GM12878 (cell line): Measurements from ENCODE around the gene RIC3. TPM values are rescaled to one million over a fixed set of nuclear protein-coding genes. Genes with fewer than 3 reads are reported as not detected.
A peak's percentile ranks its signal among the peaks of the same experiment; 100 is the strongest.

Experiments used
- BHLHE40 ChIP-seq, 2 experiments: fragments of 450-650 bp in 1 of 2; IDR thresholded peaks; 2 replicates each; pipeline ENCODE4 v1.6.1; 2011 to 2017; ENCODE audit warnings: low read depth in 2 of 2, borderline replicate concordance in 1 of 2, improper control_type of control experiment in 1 of 2, low read length in 1 of 2, mild to moderate bottlenecking in 1 of 2
- DPF2 ChIP-seq: fragments of 450-650 bp; IDR thresholded peaks from 2 replicates; pipeline ENCODE4 v1.6.1; 2017; ENCODE audit warnings: mild to moderate bottlenecking
- ESRRA ChIP-seq: IDR thresholded peaks from 2 replicates; pipeline ENCODE4 v1.6.1; 2012; ENCODE audit warnings: mild to moderate bottlenecking, low read length, improper control_type of control experiment
- MEF2B ChIP-seq: fragments of 450-650 bp; IDR thresholded peaks from 2 replicates; pipeline ENCODE4 v1.6.1; 2018; ENCODE audit warnings: mild to moderate bottlenecking, moderate library complexity; ENCODE audit not compliant: partially characterized antibody, poor library complexity, severe bottlenecking
- NFYB ChIP-seq: IDR thresholded peaks from 2 replicates; pipeline ENCODE4 v1.6.1; 2011; ENCODE audit warnings: low read depth, mild to moderate bottlenecking, low read length, improper control_type of control experiment, moderate library complexity; ENCODE audit not compliant: insufficient read depth
- RAD51 ChIP-seq: fragments of 450-650 bp; IDR thresholded peaks from 2 replicates; pipeline ENCODE4 v1.6.1; 2016; ENCODE audit warnings: moderate library complexity, mild to moderate bottlenecking, inconsistent platforms
- RELA ChIP-seq: fragments of 450-650 bp; IDR thresholded peaks from 2 replicates; pipeline ENCODE4 v1.8.0; 2014; ENCODE audit warnings: borderline replicate concordance; ENCODE audit not compliant: partially characterized antibody
- TCF3 ChIP-seq: IDR thresholded peaks from 2 replicates; pipeline ENCODE4 v1.6.1; 2012; ENCODE audit warnings: low read depth, mild to moderate bottlenecking, low read length, borderline replicate concordance; ENCODE audit not compliant: insufficient read depth
- ZBED1 ChIP-seq: IDR thresholded peaks from 2 replicates; pipeline ENCODE4 v1.6.1; 2016; ENCODE audit warnings: borderline replicate concordance
- polyA plus RNA-seq, 11 experiments: library from polyadenylated mRNA; depleted of rRNA in 4 of 11; unstranded in 6 of 11; stranded (reverse) in 5 of 11; fragments of >200 nt; fragmentation: Nextera tagmentation in 4 of 11; fragmentation: Illumina TruSeq in 1 of 11; extraction: Ambion mirVana in 4 of 11; extraction: Trizol in 1 of 11; gene quantifications; 1 replicate in 1 of 11; 2 replicates in 10 of 11; pipeline versions ENCODE4 v1.2.1 to v1.2.3, GENCODE V29; 2011 to 2016; ENCODE audit warnings: inconsistent platforms in 2 of 11, missing spikeins in 2 of 11, low read depth in 1 of 11
- total RNA-seq, 4 experiments: library from RNA; depleted of rRNA in 3 of 4; stranded (reverse); fragments of >200 nt in 3 of 4; fragmentation: Illumina TruSeq in 1 of 4; extraction: Trizol in 1 of 4; gene quantifications; 2 replicates each; pipeline versions ENCODE4 v1.2.1 to v1.2.3, GENCODE V29; 2013 to 2021
- TF ChIP-seq, protein P1 (sequence below): IDR thresholded peaks from 2 replicates; pipeline ENCODE4 v1.6.1; 2011; ENCODE audit warnings: low read depth, low read length, improper control_type of control experiment, borderline replicate concordance
- TF ChIP-seq, protein P2 (sequence below): fragments of 450-650 bp; IDR thresholded peaks from 2 replicates; pipeline ENCODE4 v1.6.1; 2017; ENCODE audit warnings: low read depth, mild to moderate bottlenecking, moderate library complexity
- TF ChIP-seq, protein P3 (sequence below): fragments of 450-650 bp; IDR thresholded peaks from 2 replicates; pipeline ENCODE4 v1.6.1; 2016; ENCODE audit warnings: mild to moderate bottlenecking, moderate library complexity, borderline replicate concordance
- TF ChIP-seq, protein P4 (sequence below): fragments of 450-650 bp; IDR thresholded peaks from 2 replicates; pipeline ENCODE4 v1.6.1; 2018; ENCODE audit warnings: borderline replicate concordance, mild to moderate bottlenecking; ENCODE audit not compliant: partially characterized antibody
- TF ChIP-seq, protein P5 (sequence below): IDR thresholded peaks from 2 replicates; pipeline ENCODE4 v1.6.1; 2011; ENCODE audit warnings: borderline replicate concordance, low read depth, mild to moderate bottlenecking, moderate library complexity, mixed read lengths, low read length; ENCODE audit not compliant: insufficient read depth; ENCODE audit errors: extremely low read length

The RIC3 gene
- total and polyA plus RNA-seq, 10 of the 15 experiments (the other 5 are each of a cell fraction or from before 2014, with no cell fraction given), result 0.90 to 8.9 (median 2.2) TPM

DNA sequence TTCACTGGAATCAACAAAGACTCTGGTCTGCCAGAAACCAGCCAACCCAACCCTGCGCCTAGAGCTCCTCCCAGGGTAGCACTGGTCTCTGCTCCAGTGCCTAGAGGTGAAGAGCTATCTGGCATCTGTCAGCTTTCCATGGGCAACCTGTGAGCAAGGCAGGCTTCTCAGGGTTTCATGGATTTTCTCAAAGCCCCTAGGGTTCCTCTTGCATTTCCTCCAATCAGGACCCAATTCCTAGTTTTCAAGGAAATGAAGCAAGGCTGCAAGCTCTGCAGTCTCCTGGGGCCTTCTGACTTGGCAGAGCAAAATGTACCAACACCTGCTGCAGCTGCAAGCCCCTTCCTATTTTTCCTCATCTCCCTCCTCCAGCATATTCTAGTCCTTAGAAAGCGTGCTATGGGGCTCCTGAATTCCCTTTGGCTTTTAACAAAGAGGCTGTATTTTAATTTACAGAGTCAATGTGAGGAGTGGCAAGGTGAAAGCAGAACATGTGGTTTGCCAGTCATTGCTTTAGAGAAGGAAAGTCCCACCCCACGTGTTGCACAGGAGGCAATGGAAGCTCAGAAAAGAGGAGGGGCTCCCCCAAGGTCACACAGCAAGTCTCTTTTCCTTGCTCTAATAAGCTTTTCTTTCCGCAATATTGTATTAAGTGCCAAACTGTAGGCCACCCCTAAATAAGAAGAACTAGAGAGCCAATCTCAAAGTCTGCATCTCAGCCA is 33.0 kb upstream of the RIC3 start (continued):
- peak; percentile 39; the same call in 1 of the 2 replicates for TF ChIP-seq DPF2
- TF ChIP-seq ZBED1, result no peak
- TF ChIP-seq, protein P1, sequence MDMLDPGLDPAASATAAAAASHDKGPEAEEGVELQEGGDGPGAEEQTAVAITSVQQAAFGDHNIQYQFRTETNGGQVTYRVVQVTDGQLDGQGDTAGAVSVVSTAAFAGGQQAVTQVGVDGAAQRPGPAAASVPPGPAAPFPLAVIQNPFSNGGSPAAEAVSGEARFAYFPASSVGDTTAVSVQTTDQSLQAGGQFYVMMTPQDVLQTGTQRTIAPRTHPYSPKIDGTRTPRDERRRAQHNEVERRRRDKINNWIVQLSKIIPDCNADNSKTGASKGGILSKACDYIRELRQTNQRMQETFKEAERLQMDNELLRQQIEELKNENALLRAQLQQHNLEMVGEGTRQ, result peak; percentile 83
- TF ChIP-seq MEF2B, result peak; percentile 32
- TF ChIP-seq BHLHE40 (IDR thresholded peaks at IDR 0.05; ENCODE audit: borderline replicate concordance in 1 of 2, low read depth in 2 of 2, low read length in 1 of 2), result peak in 1 of 2 experiments; percentile 6; a peak in 1 of 4 replicates
- peak; percentile 72; the same call in 1 of the 2 replicates for TF ChIP-seq ESRRA
- TF ChIP-seq RAD51, result peak; percentile 94
- TF ChIP-seq, protein P2, sequence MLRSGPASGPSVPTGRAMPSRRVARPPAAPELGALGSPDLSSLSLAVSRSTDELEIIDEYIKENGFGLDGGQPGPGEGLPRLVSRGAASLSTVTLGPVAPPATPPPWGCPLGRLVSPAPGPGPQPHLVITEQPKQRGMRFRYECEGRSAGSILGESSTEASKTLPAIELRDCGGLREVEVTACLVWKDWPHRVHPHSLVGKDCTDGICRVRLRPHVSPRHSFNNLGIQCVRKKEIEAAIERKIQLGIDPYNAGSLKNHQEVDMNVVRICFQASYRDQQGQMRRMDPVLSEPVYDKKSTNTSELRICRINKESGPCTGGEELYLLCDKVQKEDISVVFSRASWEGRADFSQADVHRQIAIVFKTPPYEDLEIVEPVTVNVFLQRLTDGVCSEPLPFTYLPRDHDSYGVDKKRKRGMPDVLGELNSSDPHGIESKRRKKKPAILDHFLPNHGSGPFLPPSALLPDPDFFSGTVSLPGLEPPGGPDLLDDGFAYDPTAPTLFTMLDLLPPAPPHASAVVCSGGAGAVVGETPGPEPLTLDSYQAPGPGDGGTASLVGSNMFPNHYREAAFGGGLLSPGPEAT, result peak; percentile 94
- peak; percentile 27 for TF ChIP-seq RELA
- TF ChIP-seq NFYB, result 0 out of 2 replicates have a peak, but pooled peaks have one; percentile 14
- TF ChIP-seq, protein P3, sequence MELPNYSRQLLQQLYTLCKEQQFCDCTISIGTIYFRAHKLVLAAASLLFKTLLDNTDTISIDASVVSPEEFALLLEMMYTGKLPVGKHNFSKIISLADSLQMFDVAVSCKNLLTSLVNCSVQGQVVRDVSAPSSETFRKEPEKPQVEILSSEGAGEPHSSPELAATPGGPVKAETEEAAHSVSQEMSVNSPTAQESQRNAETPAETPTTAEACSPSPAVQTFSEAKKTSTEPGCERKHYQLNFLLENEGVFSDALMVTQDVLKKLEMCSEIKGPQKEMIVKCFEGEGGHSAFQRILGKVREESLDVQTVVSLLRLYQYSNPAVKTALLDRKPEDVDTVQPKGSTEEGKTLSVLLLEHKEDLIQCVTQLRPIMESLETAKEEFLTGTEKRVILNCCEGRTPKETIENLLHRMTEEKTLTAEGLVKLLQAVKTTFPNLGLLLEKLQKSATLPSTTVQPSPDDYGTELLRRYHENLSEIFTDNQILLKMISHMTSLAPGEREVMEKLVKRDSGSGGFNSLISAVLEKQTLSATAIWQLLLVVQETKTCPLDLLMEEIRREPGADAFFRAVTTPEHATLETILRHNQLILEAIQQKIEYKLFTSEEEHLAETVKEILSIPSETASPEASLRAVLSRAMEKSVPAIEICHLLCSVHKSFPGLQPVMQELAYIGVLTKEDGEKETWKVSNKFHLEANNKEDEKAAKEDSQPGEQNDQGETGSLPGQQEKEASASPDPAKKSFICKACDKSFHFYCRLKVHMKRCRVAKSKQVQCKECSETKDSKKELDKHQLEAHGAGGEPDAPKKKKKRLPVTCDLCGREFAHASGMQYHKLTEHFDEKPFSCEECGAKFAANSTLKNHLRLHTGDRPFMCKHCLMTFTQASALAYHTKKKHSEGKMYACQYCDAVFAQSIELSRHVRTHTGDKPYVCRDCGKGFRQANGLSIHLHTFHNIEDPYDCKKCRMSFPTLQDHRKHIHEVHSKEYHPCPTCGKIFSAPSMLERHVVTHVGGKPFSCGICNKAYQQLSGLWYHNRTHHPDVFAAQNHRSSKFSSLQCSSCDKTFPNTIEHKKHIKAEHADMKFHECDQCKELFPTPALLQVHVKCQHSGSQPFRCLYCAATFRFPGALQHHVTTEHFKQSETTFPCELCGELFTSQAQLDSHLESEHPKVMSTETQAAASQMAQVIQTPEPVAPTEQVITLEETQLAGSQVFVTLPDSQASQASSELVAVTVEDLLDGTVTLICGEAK, result no peak
- TF ChIP-seq, protein P4, sequence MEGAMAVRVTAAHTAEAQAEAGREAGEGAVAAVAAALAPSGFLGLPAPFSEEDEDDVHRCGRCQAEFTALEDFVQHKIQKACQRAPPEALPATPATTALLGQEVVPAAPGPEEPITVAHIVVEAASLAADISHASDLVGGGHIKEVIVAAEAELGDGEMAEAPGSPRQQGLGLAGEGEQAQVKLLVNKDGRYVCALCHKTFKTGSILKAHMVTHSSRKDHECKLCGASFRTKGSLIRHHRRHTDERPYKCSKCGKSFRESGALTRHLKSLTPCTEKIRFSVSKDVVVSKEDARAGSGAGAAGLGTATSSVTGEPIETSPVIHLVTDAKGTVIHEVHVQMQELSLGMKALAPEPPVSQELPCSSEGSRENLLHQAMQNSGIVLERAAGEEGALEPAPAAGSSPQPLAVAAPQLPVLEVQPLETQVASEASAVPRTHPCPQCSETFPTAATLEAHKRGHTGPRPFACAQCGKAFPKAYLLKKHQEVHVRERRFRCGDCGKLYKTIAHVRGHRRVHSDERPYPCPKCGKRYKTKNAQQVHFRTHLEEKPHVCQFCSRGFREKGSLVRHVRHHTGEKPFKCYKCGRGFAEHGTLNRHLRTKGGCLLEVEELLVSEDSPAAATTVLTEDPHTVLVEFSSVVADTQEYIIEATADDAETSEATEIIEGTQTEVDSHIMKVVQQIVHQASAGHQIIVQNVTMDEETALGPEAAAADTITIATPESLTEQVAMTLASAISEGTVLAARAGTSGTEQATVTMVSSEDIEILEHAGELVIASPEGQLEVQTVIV, result no peak
- TF ChIP-seq, protein P5, sequence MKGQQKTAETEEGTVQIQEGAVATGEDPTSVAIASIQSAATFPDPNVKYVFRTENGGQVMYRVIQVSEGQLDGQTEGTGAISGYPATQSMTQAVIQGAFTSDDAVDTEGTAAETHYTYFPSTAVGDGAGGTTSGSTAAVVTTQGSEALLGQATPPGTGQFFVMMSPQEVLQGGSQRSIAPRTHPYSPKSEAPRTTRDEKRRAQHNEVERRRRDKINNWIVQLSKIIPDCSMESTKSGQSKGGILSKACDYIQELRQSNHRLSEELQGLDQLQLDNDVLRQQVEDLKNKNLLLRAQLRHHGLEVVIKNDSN, result peak; percentile 53
- TF ChIP-seq TCF3, result no peak
